ENCODE results near the gene XPO6. TPM values are rescaled to one million over a fixed set of nuclear protein-coding genes. Genes with fewer than 3 reads are reported as not detected.

Gene XPO6
- total and polyA plus RNA-seq, 4 donors: 27.5 to 50.0 (median 36.0) TPM

DNA sequence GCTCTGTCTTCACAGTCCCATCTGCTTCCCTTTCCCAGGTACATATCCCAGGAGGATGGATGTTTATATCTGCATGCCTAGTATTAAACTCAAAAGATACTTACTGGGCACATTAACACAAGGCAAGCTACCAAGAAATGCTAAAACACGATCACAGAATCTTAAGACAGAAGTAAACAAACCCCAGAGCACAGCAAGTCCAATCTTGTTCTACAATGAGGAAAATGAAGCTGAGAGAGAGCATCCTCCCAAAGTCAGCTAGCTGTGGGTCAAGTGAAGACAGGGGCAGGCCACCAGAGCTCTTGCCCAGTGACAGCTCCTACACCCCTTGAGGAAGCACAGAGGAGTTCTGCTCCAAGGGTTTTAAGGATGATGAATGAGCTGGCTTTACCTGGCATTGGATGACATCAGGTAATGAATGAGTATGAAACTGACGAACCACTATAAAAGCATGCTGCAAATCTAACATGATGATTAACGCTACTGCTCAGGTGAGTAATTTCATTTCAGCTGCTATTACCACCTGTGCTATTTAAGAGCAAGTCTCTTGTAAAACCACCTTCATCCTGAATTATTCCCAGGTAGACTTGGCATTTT is 20.3 kb downstream of the XPO6 start:
- no peaks in the 10 kb centered on the region for H3K9me3 ChIP-seq (ENCODE audit: control insufficient read depth in 4 of 4, low read length in 3 of 4)
- no peak overlapping the region for H3K9ac ChIP-seq (ENCODE audit: low read depth in 1 of 2, low read length in 2 of 2)
- peaks cover 0 to 4% (median 0%) of the 10 kb centered on the region in 4 donors for H3K36me3 ChIP-seq (ENCODE audit: control insufficient read depth in 4 of 4, insufficient read depth in 3 of 4, low read depth in 1 of 4, low read length in 3 of 4)
- H3K27me3 ChIP-seq (ENCODE audit: control insufficient read depth in 4 of 4, insufficient read depth in 4 of 4, low read length in 3 of 4): no peaks in the 10 kb centered on the region
- no peak overlapping the region for H3K27ac ChIP-seq (ENCODE audit: low read depth in 1 of 2, low read length in 2 of 2)
- 88% methylated on average over 3 of the region's 3 CpGs for WGBS
- H3K4me3 ChIP-seq (ENCODE audit: low read depth in 1 of 3, low read length in 3 of 3): no peak overlapping the region
- DNase-seq (ENCODE audit: low spot score): no peak
- peaks cover 0 to 4% (median 0%) of the 10 kb centered on the region in 4 donors for H3K4me1 ChIP-seq (ENCODE audit: control insufficient read depth in 4 of 4, insufficient read depth in 4 of 4, low read length in 3 of 4)
- TF ChIP-seq JUND (IDR thresholded peaks at IDR 0.05) (no peak), FOXA2 (IDR thresholded peaks at IDR 0.05) (no peak), REST (IDR thresholded peaks at IDR 0.05) (no peak), YY1 (IDR thresholded peaks at IDR 0.05) (no peak), SP1 (IDR thresholded peaks at IDR 0.05) (no peak), RAD21 (IDR thresholded peaks at IDR 0.05) (no peak), HNF4A (conservative IDR thresholded peaks at IDR 0.05) (no peak), TAF1 (conservative IDR thresholded peaks at IDR 0.05) (no peak), CTCF (IDR thresholded peaks at IDR 0.05; ENCODE audit: low read depth, low read length, missing input control) (no peak), MAX (IDR thresholded peaks at IDR 0.05) (no peak), NR2F2 (IDR thresholded peaks at IDR 0.05) (no peak)
- TF ChIP-seq, protein P1, sequence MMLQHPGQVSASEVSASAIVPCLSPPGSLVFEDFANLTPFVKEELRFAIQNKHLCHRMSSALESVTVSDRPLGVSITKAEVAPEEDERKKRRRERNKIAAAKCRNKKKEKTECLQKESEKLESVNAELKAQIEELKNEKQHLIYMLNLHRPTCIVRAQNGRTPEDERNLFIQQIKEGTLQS (IDR thresholded peaks at IDR 0.05): no peak

GRCh38 chr16:28189245-28189644 is 22.5 kb downstream of the XPO6 start:
- TF ChIP-seq SP1 (IDR thresholded peaks at IDR 0.05) (no peak), FOXA1 (IDR thresholded peaks at IDR 0.05) (no peak), MAX (IDR thresholded peaks at IDR 0.05) (no peak), CTCF (IDR thresholded peaks at IDR 0.05; ENCODE audit: low read depth, low read length, missing input control) (no peak)
- Histone ChIP-seq H3K9ac (ENCODE audit: low read depth in 1 of 2, low read length in 2 of 2) (no peak overlapping the region), H3K27me3 (ENCODE audit: control insufficient read depth in 4 of 4, insufficient read depth in 4 of 4, low read length in 3 of 4) (no peaks in the 10 kb centered on the region), H3K27ac (ENCODE audit: low read depth in 1 of 2, low read length in 2 of 2) (no peak overlapping the region), H3K36me3 (ENCODE audit: control insufficient read depth in 4 of 4, insufficient read depth in 3 of 4, low read depth in 1 of 4, low read length in 3 of 4) (peaks cover 0 to 4% (median 0%) of the 10 kb centered on the region in 4 donors), H3K9me3 (ENCODE audit: control insufficient read depth in 4 of 4, low read length in 3 of 4) (no peaks in the 10 kb centered on the region), H3K4me1 (ENCODE audit: control insufficient read depth in 4 of 4, insufficient read depth in 4 of 4, low read length in 3 of 4) (peaks cover 0 to 4% (median 0%) of the 10 kb centered on the region in 4 donors), H3K4me3 (ENCODE audit: low read depth in 1 of 3, low read length in 3 of 3) (no peak overlapping the region)
- DNase-seq (ENCODE audit: low spot score): no peak
- WGBS: 77% methylated on average over 3 of the region's 3 CpGs
